HL-60 (cell line): ENCODE results near the gene SPINK6.

Source experiments
- DNase-seq, 2 experiments: peaks; one replicate each; pipeline ENCODE4 v3.0.0-alpha.2; 2010 to 2020; ENCODE audit warnings: low read depth in 1 of 2, low spot score in 1 of 2
- H3K27ac ChIP-seq: fragments of 250-450 bp; sonication (Bioruptor Pico); replicated peaks from 2 replicates; pipeline ENCODE4 v1.5.1; 2020; ENCODE audit warnings: mild to moderate bottlenecking, moderate library complexity
- H3K27me3 ChIP-seq: fragments of 250-450 bp; sonication (Bioruptor Pico); 2 replicates; pipeline ENCODE4 v1.5.1; 2021; ENCODE audit warnings: mild to moderate bottlenecking, moderate library complexity; ENCODE audit not compliant: insufficient read depth, poor library complexity, severe bottlenecking
- H3K4me3 ChIP-seq: replicated peaks from 2 replicates; pipeline ENCODE4 v1.5.1; 2011; ENCODE audit warnings: mild to moderate bottlenecking, control low read depth, low read length; ENCODE audit not compliant: insufficient read depth
- GABPA ChIP-seq: IDR thresholded peaks from 2 replicates; pipeline ENCODE4 v1.6.1; 2012; ENCODE audit warnings: low read depth
- POLR2AphosphoS5 ChIP-seq: IDR thresholded peaks from 2 replicates; pipeline ENCODE4 v1.6.1; 2012; ENCODE audit warnings: low read depth
- REST ChIP-seq: IDR thresholded peaks from 2 replicates; pipeline ENCODE4 v1.6.1; 2012; ENCODE audit warnings: low read depth; ENCODE audit not compliant: insufficient replicate concordance
- SPI1 ChIP-seq: IDR thresholded peaks from 2 replicates; pipeline ENCODE4 v1.6.1; 2012; ENCODE audit warnings: low read depth, mild to moderate bottlenecking, borderline replicate concordance
- TF ChIP-seq, protein P1 (sequence below): IDR thresholded peaks from one replicate; pipeline ENCODE4 v1.5.1; 2011; ENCODE audit warnings: low read length, control low read depth, inconsistent platforms; ENCODE audit not compliant: insufficient read depth

The SPINK6 gene

DNA sequence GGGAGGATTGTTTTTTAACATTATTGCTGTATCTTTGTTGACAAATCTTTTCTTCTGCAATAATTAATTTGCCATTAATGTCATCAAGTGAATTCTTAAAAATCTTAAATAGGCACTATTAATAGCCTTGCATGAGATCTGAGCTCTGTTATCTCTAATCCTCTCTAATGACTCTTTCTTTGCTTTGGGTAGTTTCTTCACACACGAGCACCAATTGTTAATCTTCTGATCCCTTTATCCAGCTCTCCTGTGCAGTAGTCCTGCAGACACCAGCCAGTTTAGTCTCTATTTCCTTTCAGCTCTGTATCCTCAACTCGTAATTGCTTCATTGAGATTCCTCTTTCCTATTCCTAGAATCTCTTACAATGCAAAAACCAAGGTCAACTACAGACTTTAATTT, 26.4 kb upstream of the SPINK6 start:
- TF ChIP-seq, protein P1, sequence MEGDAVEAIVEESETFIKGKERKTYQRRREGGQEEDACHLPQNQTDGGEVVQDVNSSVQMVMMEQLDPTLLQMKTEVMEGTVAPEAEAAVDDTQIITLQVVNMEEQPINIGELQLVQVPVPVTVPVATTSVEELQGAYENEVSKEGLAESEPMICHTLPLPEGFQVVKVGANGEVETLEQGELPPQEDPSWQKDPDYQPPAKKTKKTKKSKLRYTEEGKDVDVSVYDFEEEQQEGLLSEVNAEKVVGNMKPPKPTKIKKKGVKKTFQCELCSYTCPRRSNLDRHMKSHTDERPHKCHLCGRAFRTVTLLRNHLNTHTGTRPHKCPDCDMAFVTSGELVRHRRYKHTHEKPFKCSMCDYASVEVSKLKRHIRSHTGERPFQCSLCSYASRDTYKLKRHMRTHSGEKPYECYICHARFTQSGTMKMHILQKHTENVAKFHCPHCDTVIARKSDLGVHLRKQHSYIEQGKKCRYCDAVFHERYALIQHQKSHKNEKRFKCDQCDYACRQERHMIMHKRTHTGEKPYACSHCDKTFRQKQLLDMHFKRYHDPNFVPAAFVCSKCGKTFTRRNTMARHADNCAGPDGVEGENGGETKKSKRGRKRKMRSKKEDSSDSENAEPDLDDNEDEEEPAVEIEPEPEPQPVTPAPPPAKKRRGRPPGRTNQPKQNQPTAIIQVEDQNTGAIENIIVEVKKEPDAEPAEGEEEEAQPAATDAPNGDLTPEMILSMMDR = no peak
- TF ChIP-seq SPI1 = no peak
- no peak for TF ChIP-seq REST
- TF ChIP-seq POLR2AphosphoS5 = no peak
- TF ChIP-seq GABPA = no peak
- DNase-seq = no peak
- H3K27me3 ChIP-seq = no peaks in the 10 kb centered on the region
- no peak overlapping the region for H3K27ac ChIP-seq
- H3K4me3 ChIP-seq = no peak overlapping the region

DNA sequence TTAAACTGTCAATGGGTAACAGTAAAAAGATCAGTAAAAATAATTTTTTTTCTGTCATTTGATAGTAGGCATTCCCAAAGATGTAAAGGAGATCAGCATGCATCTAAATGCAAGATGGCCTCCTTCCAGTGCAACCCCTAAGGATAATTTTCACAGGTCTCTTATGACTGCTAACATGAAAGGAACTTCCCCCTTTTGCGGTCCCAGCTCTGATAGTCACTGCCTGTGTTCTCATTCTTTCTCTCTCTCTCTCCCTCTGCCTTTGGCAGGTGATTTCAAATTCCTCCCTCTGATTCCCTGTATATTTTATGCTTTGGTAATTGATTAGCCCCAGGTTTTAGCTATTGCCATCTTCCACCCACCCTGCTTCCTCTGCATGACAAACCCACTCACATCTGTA, 25.6 kb upstream of the SPINK6 start:
- Histone ChIP-seq H3K4me3 (no peak overlapping the region), H3K27me3 (no peaks in the 10 kb centered on the region), H3K27ac (no peak overlapping the region)
- DNase-seq = peak in 1 of 2 experiments; percentile 1
- TF ChIP-seq REST (no peak), GABPA (no peak), POLR2AphosphoS5 (no peak), SPI1 (no peak)
- TF ChIP-seq, protein P1 = no peak

DNA sequence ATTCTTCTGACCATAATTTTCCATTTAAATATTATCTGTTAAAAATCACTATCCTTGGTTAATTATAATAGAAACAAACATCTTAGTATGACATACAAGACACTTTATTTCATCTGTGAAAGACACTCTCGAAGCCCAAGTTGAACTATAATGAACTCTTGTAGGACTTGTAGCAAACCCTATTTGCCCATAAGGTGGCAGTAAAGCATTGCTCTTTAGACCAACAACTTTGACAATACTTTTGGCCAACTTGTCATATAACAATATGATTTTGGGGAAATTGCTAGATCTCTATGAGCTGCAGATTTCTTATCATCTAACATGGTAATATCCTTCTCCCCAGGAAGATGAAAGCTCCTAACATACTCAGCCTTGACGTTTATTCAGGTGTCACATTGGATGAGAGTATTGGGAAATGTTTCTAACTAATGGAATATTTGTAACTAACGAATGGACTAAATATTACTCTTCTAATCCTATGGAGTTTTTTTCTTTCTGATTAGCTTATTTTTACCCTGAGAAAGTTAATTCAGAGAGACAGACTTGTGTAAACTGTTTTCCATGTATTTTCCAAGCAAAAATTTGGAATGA, 23.5 kb upstream of the SPINK6 start:
- TF ChIP-seq GABPA = no peak
- TF ChIP-seq, protein P1 = peak; percentile 79
- Histone ChIP-seq H3K27ac (no peak overlapping the region), H3K27me3 (no peaks in the 10 kb centered on the region), H3K4me3 (no peak overlapping the region)
- DNase-seq = peak; percentile 27 to 44
